Tibial nerve (tissue), 4 donors: ENCODE results near the gene MYO1H.

Experiments used
- CTCF ChIP-seq, 5 experiments: fragments of 200-600 bp in 3 of 5; fragments of 450-650 bp in 2 of 5; sonication (generic) in 3 of 5; IDR thresholded peaks; one replicate each; pipeline ENCODE4 v1.5.1; 2016 to 2019; ENCODE audit warnings: antibody characterized with exemption in 5 of 5, mild to moderate bottlenecking in 3 of 5, moderate library complexity in 2 of 5
- EP300 ChIP-seq, 2 donors: sonication (generic); formaldehyde crosslinking; IDR thresholded peaks; one replicate each; pipeline ENCODE4 v1.6.1; 2017; ENCODE audit warnings: antibody characterized with exemption in 2 of 2, mild to moderate bottlenecking in 1 of 2
- POLR2A ChIP-seq, 2 donors: fragments of 450-650 bp; IDR thresholded peaks; one replicate each; pipeline ENCODE4 v1.6.1; 2017; ENCODE audit warnings: antibody characterized with exemption in 2 of 2, mild to moderate bottlenecking in 2 of 2, moderate library complexity in 2 of 2

- peak in 1 of 2 donors; percentile 67 for TF ChIP-seq EP300 (IDR thresholded peaks at IDR 0.05)
- TF ChIP-seq CTCF (IDR thresholded peaks at IDR 0.05) = no peak
- no peak for TF ChIP-seq POLR2A (IDR thresholded peaks at IDR 0.05)
Measured at GRCh38 chr12:109461846-109462756, 114.4 kb downstream of the MYO1H start.
